GM13977 (cell line): ENCODE measurements around the gene FUCA2.
"Not testable (repeated sequence)": the region's sequence is repeated elsewhere in the genome, so short reads cannot be mapped to it uniquely, and the experiment has no call there.

ENCODE experiments used
- DNase-seq: peaks from one replicate; pipeline ENCODE4 v3.0.0; 2012; ENCODE audit warnings: low spot score
- CTCF ChIP-seq: IDR thresholded peaks from 2 replicates; pipeline ENCODE4 v1.5.1; 2012; ENCODE audit warnings: mild to moderate bottlenecking, control low read depth; ENCODE audit not compliant: insufficient read depth; ENCODE audit errors: extremely low read depth, missing control alignments
- in situ Hi-C: fragments of 300-500 bp; cut with MboI; formaldehyde crosslinking; loops from one replicate; pipeline ENCODE4 v1.12.0; 2022; ENCODE audit warnings: low sequenced_read_pairs, low pct_unique_long_range_greater_than_20kb, mixed read lengths, inconsistent platforms; ENCODE audit not compliant: unreplicated experiment

FUCA2 gene

GRCh38 chr6:143515766-143516355 is 4.3 kb upstream of the FUCA2 start:
- TF ChIP-seq CTCF: no peak
- DNase-seq: no peak
- in situ Hi-C loops: loop anchor here (10.0 kb wide), 1 partner anchor 59 kb away; no protein-coding TSS in a partner anchor

GRCh38 chr6:143515061-143515760 is 3.7 kb upstream of the FUCA2 start:
- in situ Hi-C loops: loop anchor here (10.0 kb wide), 1 partner anchor 60 kb away; no protein-coding TSS in a partner anchor
- no peak for TF ChIP-seq CTCF
- no peak for DNase-seq

GRCh38 chr6:143513410-143513809 is 1.9 kb upstream of the FUCA2 start:
- peak; percentile 65 for DNase-seq
- in situ Hi-C loops: loop anchor here (10.0 kb wide), 1 partner anchor 61 kb away; no protein-coding TSS in a partner anchor
- peak; percentile 81 for TF ChIP-seq CTCF

- not testable (repeated sequence) for DNase-seq
- in situ Hi-C loops: loop anchor here (10.0 kb wide), 1 partner anchor 64 kb away; no protein-coding TSS in a partner anchor
Measured at GRCh38 chr6:143510326-143510725, 1.2 kb downstream of the FUCA2 start.

GRCh38 chr6:143507358-143508145 is 4.0 kb downstream of the FUCA2 start:
- in situ Hi-C loops: no loop called here
- TF ChIP-seq CTCF: no peak
- DNase-seq: peak; percentile 25

- no peak for TF ChIP-seq CTCF
- no peak for DNase-seq
- in situ Hi-C loops: no loop called here
Measured at GRCh38 chr6:143506620-143507019, 4.9 kb downstream of the FUCA2 start.
